H9 (cell line): ENCODE results near the gene CDYL2. TPM values are rescaled to one million over a fixed set of nuclear protein-coding genes. Genes with fewer than 3 reads are reported as not detected.

Experiments used
- DNase-seq: peaks from one replicate; pipeline ENCODE4 v3.0.0-alpha.2; 2017
- H2AFZ ChIP-seq: one replicate; pipeline ENCODE4 v1.6.1; 2013; ENCODE audit warnings: mild to moderate bottlenecking, low read length, control low read depth, moderate library complexity
- H2AK5ac ChIP-seq: 2 replicates; pipeline ENCODE4 v1.6.1; 2013; ENCODE audit warnings: low read length, control low read depth, mixed read lengths; ENCODE audit not compliant: insufficient read length
- H2BK120ac ChIP-seq: one replicate; pipeline ENCODE4 v1.6.1; 2013; ENCODE audit warnings: low read depth, mild to moderate bottlenecking, low read length, control low read depth, inconsistent platforms; ENCODE audit not compliant: poor library complexity, severe bottlenecking
- H2BK12ac ChIP-seq: 2 replicates; pipeline ENCODE4 v1.6.1; 2013; ENCODE audit warnings: low read length, control low read depth, mixed read lengths, low read depth; ENCODE audit not compliant: insufficient read length
- H2BK15ac ChIP-seq: 2 replicates; pipeline ENCODE4 v1.6.1; 2013; ENCODE audit warnings: low read depth, low read length, control low read depth
- H2BK20ac ChIP-seq: one replicate; pipeline ENCODE4 v1.6.1; 2013; ENCODE audit warnings: low read depth, mild to moderate bottlenecking, low read length, control low read depth, inconsistent platforms; ENCODE audit not compliant: poor library complexity, severe bottlenecking
- H2BK5ac ChIP-seq: 2 replicates; pipeline ENCODE4 v1.6.1; 2013; ENCODE audit warnings: low read length, control low read depth, mixed read lengths; ENCODE audit not compliant: insufficient read length
- H3K14ac ChIP-seq: 2 replicates; pipeline ENCODE4 v1.6.1; 2013; ENCODE audit warnings: low read length, control low read depth; ENCODE audit not compliant: insufficient read depth
- H3K18ac ChIP-seq: 2 replicates; pipeline ENCODE4 v1.6.1; 2013; ENCODE audit warnings: low read depth, mild to moderate bottlenecking, mixed read lengths, low read length, control low read depth; ENCODE audit not compliant: insufficient read length
- H3K23ac ChIP-seq: 2 replicates; pipeline ENCODE4 v1.6.1; 2013; ENCODE audit warnings: low read length, control low read depth, mixed read lengths, low read depth; ENCODE audit not compliant: insufficient read length
- H3K23me2 ChIP-seq: 2 replicates; pipeline ENCODE4 v1.6.1; 2013; ENCODE audit warnings: low read depth, mild to moderate bottlenecking, mixed read lengths, low read length, control low read depth; ENCODE audit not compliant: insufficient read length, poor library complexity, severe bottlenecking
- H3K27ac ChIP-seq: 2 replicates; pipeline ENCODE4 v1.5.1; 2013; ENCODE audit warnings: low read length, control low read depth, mixed read lengths, low read depth; ENCODE audit not compliant: insufficient read length
- H3K27me3 ChIP-seq: 2 replicates; pipeline ENCODE4 v1.6.1; 2013; ENCODE audit warnings: low read length, control low read depth, inconsistent platforms; ENCODE audit not compliant: insufficient read depth
- H3K4ac ChIP-seq: 2 replicates; pipeline ENCODE4 v1.6.1; 2013; ENCODE audit warnings: low read depth, mild to moderate bottlenecking, control low read depth, inconsistent platforms, low read length, moderate library complexity
- H3K4me1 ChIP-seq: 2 replicates; pipeline ENCODE4 v1.6.1; 2013; ENCODE audit warnings: low read length, control low read depth, inconsistent platforms; ENCODE audit not compliant: insufficient read depth
- H3K4me2 ChIP-seq: 2 replicates; pipeline ENCODE4 v1.6.1; 2013; ENCODE audit warnings: low read length, control low read depth, mixed read lengths; ENCODE audit not compliant: insufficient read length, insufficient read depth
- H3K56ac ChIP-seq: 2 replicates; pipeline ENCODE4 v1.6.1; 2013; ENCODE audit warnings: low read depth, mild to moderate bottlenecking, mixed read lengths, low read length, control low read depth; ENCODE audit not compliant: insufficient read length
- H3K79me1 ChIP-seq: 2 replicates; pipeline ENCODE4 v1.6.1; 2013; ENCODE audit warnings: low read depth, mild to moderate bottlenecking, moderate library complexity, low read length, control low read depth, inconsistent platforms; ENCODE audit not compliant: insufficient read depth, poor library complexity, severe bottlenecking
- H3K79me2 ChIP-seq: 2 replicates; pipeline ENCODE4 v1.6.1; 2013; ENCODE audit warnings: low read length, control low read depth, inconsistent platforms; ENCODE audit not compliant: insufficient read depth
- H3K9ac ChIP-seq: 2 replicates; pipeline ENCODE4 v1.6.1; 2013; ENCODE audit warnings: low read length, control low read depth, mixed read lengths; ENCODE audit not compliant: insufficient read length; ENCODE audit errors: extremely low read depth
- H3K9me3 ChIP-seq: one replicate; pipeline ENCODE4 v1.6.1; 2013; ENCODE audit warnings: low read depth, low read length, inconsistent platforms; ENCODE audit not compliant: control insufficient read depth
- H3T11ph ChIP-seq: one replicate; pipeline ENCODE4 v1.6.1; 2013; ENCODE audit warnings: mild to moderate bottlenecking, low read length, control low read depth, inconsistent platforms
- H4K20me1 ChIP-seq: one replicate; pipeline ENCODE4 v1.6.1; 2013; ENCODE audit not compliant: control insufficient read depth, insufficient read length, insufficient read depth
- H4K5ac ChIP-seq: 2 replicates; pipeline ENCODE4 v1.6.1; 2013; ENCODE audit warnings: low read depth, mild to moderate bottlenecking, mixed read lengths, low read length, control low read depth; ENCODE audit not compliant: insufficient read length
- H4K8ac ChIP-seq: replicated peaks from 2 replicates; pipeline ENCODE4 v1.6.1; 2013; ENCODE audit warnings: low read length, control low read depth, mixed read lengths, low read depth; ENCODE audit not compliant: insufficient read length
- H4K91ac ChIP-seq: 2 replicates; pipeline ENCODE4 v1.6.1; 2013; ENCODE audit warnings: low read depth, mild to moderate bottlenecking, moderate library complexity, mixed read lengths, low read length, control low read depth; ENCODE audit not compliant: insufficient read length
- H3K27ac Mint-ChIP-seq, 3 experiments: 2 replicates in 2 of 3; 3 replicates in 1 of 3; pipeline ENCODE4 v1.8.0; 2020 to 2021; ENCODE audit warnings: mixed read lengths in 3 of 3, mild to moderate bottlenecking in 1 of 3, moderate library complexity in 1 of 3
- H3K27me3 Mint-ChIP-seq: 2 replicates; pipeline ENCODE4 v1.8.0; 2021; ENCODE audit warnings: low read depth, mild to moderate bottlenecking, moderate library complexity, mixed read lengths
- H3K36me3 Mint-ChIP-seq, 3 experiments: 2 replicates in 2 of 3; 3 replicates in 1 of 3; pipeline ENCODE4 v1.8.0; 2020 to 2021; ENCODE audit warnings: low read depth in 3 of 3, mixed read lengths in 3 of 3; ENCODE audit not compliant: insufficient read depth in 1 of 3
- H3K4me1 Mint-ChIP-seq, 2 experiments: 2 replicates each; pipeline ENCODE4 v1.8.0; 2020; ENCODE audit warnings: mixed read lengths in 2 of 2
- H3K4me3 Mint-ChIP-seq, 2 experiments: 2 replicates in 1 of 2; 3 replicates in 1 of 2; pipeline ENCODE4 v1.8.0; 2020 to 2021; ENCODE audit warnings: mild to moderate bottlenecking in 2 of 2, mixed read lengths in 2 of 2, moderate library complexity in 1 of 2
- H3K9me3 Mint-ChIP-seq, 2 experiments: 2 replicates in 1 of 2; 3 replicates in 1 of 2; pipeline ENCODE4 v1.8.0; 2020; ENCODE audit warnings: mild to moderate bottlenecking in 2 of 2, mixed read lengths in 2 of 2, moderate library complexity in 1 of 2
- CTCF ChIP-seq: fragments of 200-600 bp; sonication (generic); conservative IDR thresholded peaks from 3 replicates; pipeline ENCODE4 v1.8.0; 2021; ENCODE audit warnings: antibody characterized with exemption, mild to moderate bottlenecking
- WGBS: extraction: QIAGEN DNeasy Blood & Tissue Kit; methylation state at CpG from one replicate; pipeline ENCODE4 v1.1.7; 2013; ENCODE audit warnings: missing lambda C conversion rate, low lambda C conversion rate, mixed read lengths; ENCODE audit not compliant: insufficient read length; ENCODE audit errors: extremely low coverage; 5-methylcytosine and 5-hydroxymethylcytosine counted together
- total RNA-seq: library from RNA; stranded (reverse); gene quantifications from 2 replicates; pipeline ENCODE4 v1.2.1, GENCODE V29; 2021

The CDYL2 gene
- total RNA-seq, 1 experiment from 2014 or later = 4.2 TPM

GRCh38 chr16:80599466-80599865 lies 204.9 kb downstream of the CDYL2 start:
- no peak overlapping the region for H3K4me3 Mint-ChIP-seq

More at GRCh38 chr16:80599466-80599865, 204.9 kb downstream of the CDYL2 start:
- Histone ChIP-seq H3K56ac (no peak overlapping the region), H2BK20ac (no peak overlapping the region), H3K79me2 (no peaks in the 10 kb centered on the region), H2BK5ac (no peak overlapping the region), H3T11ph (no peak overlapping the region), H3K4ac (no peak overlapping the region), H3K4me1 (no peaks in the 10 kb centered on the region), H3K4me2 (no peak overlapping the region), H4K5ac (no peak overlapping the region), H2BK120ac (no peak overlapping the region), H3K79me1 (no peaks in the 10 kb centered on the region), H3K9me3 (no peaks in the 10 kb centered on the region), H4K91ac (no peak overlapping the region), H3K27ac (no peak overlapping the region), H2AFZ (no peak overlapping the region), H3K14ac (no peak overlapping the region), H3K23ac (no peak overlapping the region), H2BK15ac (no peak overlapping the region), H2AK5ac (no peak overlapping the region), H4K20me1 (no peaks in the 10 kb centered on the region), H3K23me2 (no peaks in the 10 kb centered on the region), H3K27me3 (no peaks in the 10 kb centered on the region), H3K18ac (no peak overlapping the region), H3K9ac (no peak overlapping the region), H4K8ac (no peak overlapping the region), H2BK12ac (no peak overlapping the region)
- peaks cover 14% of the 10 kb centered on the region for H3K27me3 Mint-ChIP-seq
- TF ChIP-seq CTCF = no peak
- no peaks in the 10 kb centered on the region for H3K4me1 Mint-ChIP-seq
- no peak overlapping the region for H3K27ac Mint-ChIP-seq
- DNase-seq = no peak
- H3K9me3 Mint-ChIP-seq = peaks cover 13 to 23% of the 10 kb centered on the region in 2 experiments
- no CpG with 5 or more reads among the region's 3 CpGs for WGBS
- H3K36me3 Mint-ChIP-seq = peaks cover 0 to 3% (median 0%) of the 10 kb centered on the region in 3 experiments; a peak in 3 of 7 replicates
